Skeletal muscle satellite cell (primary cell): Measurements from ENCODE around the gene OARD1.

Experiments
- H3K27me3 ChIP-seq: 2 replicates; pipeline ENCODE4 v1.7.0; 2013; ENCODE audit warnings: low read length; ENCODE audit not compliant: control insufficient read depth, insufficient read depth
- H3K36me3 ChIP-seq: 2 replicates; pipeline ENCODE4 v1.7.0; 2013; ENCODE audit warnings: mild to moderate bottlenecking, control low read depth, low read length; ENCODE audit not compliant: insufficient read depth
- H3K4me1 ChIP-seq: 2 replicates; pipeline ENCODE4 v1.7.0; 2013; ENCODE audit warnings: low read length; ENCODE audit not compliant: control insufficient read depth, insufficient read depth
- H3K4me2 ChIP-seq: 2 replicates; pipeline ENCODE4 v1.7.0; 2013; ENCODE audit warnings: mild to moderate bottlenecking, low read length
- H3K4me3 ChIP-seq: 2 replicates; pipeline ENCODE4 v1.7.0; 2013; ENCODE audit warnings: low read length
- H3K9ac ChIP-seq: 2 replicates; pipeline ENCODE4 v1.7.0; 2013; ENCODE audit warnings: mild to moderate bottlenecking, low read depth, low read length, moderate library complexity
- H3K9me3 ChIP-seq: replicated peaks from 2 replicates; pipeline ENCODE4 v1.7.0; 2013; ENCODE audit warnings: mild to moderate bottlenecking, control low read depth, low read length

The OARD1 gene

DNA sequence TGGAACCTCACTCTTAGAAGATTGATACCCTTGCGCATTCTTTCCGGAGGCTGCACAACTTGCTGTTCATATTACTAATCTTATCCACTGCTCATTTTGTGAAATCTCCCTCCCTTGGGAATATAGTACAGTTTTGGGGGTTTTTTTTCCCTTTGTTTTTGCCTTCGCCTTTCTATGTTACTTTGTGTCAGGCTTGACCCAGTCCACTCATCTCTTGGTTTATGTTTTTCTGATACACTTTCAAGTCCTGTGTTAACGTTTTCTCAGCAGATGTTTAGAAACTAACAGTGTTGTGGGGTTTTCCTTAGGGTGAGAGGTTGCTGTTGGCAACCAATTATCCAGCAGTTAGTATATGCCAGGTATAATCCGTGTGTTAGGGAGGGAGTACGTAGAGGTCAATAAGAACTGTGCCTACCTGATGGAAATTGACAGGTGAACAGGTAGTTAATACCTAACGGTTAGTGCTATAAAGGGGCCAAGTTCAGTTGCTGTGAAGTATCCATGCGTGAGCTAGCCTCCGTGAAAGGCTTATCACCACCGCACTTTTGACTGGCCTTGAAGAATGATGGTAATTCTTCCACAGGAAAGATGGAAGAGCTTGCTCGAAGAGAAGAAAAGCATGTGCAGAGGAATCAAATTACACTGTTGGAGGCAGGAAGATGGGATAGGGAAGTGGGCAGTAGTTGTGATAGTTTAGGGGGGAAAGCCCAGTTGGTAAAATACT, 2.0 kb upstream of the OARD1 start:
- Histone ChIP-seq H3K36me3 (peaks cover 6% of the 10 kb centered on the region), H3K4me1 (peaks cover 22% of the 10 kb centered on the region), H3K4me2 (peak overlapping the region; percentile 87), H3K9me3 (no peaks in the 10 kb centered on the region), H3K4me3 (peak overlapping the region; percentile 83), H3K27me3 (no peaks in the 10 kb centered on the region), H3K9ac (peak overlapping the region; percentile 99)

DNA sequence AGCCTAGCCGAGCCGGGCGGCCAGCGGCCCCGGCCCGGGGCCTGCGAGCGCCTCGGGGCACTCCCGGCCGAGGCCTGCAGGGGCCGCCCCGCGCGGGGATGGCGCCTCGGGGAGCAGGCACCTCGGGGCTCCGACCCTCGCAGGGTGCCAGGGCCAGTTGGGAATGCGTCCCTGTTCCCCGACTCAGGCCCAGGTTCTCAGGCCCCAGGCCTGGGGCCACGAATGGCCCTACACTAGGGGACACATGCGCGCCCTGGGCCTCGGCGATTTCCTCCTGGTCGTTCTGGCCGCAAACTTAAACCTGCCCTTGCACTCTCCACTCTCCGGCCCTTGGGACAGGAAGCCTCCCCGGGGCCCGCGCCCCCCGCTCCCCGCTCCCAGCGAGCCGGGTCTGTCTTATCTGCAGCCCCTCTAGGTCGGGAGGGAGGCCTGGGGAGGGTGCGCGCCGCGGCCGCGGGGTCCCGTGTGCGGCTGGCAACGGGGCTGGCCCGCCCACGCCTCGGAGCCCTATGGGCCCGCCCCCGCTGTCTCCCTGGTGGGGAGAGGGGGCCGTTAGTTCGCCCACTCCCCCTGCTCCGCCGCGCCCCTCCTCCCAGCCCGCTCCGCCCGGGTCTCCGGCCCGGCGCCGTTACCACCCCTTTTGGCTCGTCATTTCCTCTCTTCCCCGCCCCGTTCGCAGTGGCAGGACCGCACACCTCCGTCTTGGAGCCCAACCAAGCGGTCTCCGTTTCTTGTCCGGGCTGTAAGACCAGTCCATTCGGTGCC, 1.2 kb upstream of the OARD1 start:
- H3K4me3 ChIP-seq: peak overlapping the region; percentile 83
- peak overlapping the region; percentile 87 for H3K4me2 ChIP-seq
- no peaks in the 10 kb centered on the region for H3K27me3 ChIP-seq
- peaks cover 22% of the 10 kb centered on the region for H3K4me1 ChIP-seq
- H3K36me3 ChIP-seq: no peaks in the 10 kb centered on the region
- H3K9me3 ChIP-seq: no peaks in the 10 kb centered on the region
- peak overlapping the region; percentile 99 for H3K9ac ChIP-seq

DNA sequence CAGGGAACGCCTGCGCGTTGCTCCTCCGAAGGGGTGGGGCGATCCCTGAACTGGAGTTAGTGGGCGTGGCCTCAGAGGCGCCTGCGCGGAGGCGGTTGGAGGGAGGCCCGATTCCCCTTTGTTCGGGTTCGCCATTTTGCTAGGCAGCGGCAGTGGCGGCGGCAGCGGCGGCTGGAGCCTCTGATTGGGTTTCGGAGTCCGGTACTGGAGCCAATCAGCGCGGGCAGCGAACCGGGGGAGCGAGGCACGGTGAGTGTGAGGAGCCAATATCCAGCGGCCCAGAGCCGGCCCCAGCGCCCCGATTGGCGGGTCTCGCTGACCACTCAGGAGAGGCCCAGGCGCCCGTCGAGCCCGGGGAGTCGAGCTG, 663 bp upstream of the OARD1 start, which contains the start of gene NFYA:
Gene NFYA, plus strand, starts transcription at position 139 of the 367 bp plus-strand sequence. CDS start 6,116 bp downstream, outside the sequence.
- H3K9me3 ChIP-seq: no peaks in the 10 kb centered on the region
- peaks cover 22% of the 10 kb centered on the region for H3K4me1 ChIP-seq
- peak within 1 kb of the TSS; percentile 97 for H3K4me2 ChIP-seq
- no peaks in the 10 kb centered on the region for H3K27me3 ChIP-seq
- no peaks in the 10 kb centered on the region for H3K36me3 ChIP-seq
- peak within 1 kb of the TSS; percentile 85 for H3K4me3 ChIP-seq
- peak within 1 kb of the TSS; percentile 99 for H3K9ac ChIP-seq

DNA sequence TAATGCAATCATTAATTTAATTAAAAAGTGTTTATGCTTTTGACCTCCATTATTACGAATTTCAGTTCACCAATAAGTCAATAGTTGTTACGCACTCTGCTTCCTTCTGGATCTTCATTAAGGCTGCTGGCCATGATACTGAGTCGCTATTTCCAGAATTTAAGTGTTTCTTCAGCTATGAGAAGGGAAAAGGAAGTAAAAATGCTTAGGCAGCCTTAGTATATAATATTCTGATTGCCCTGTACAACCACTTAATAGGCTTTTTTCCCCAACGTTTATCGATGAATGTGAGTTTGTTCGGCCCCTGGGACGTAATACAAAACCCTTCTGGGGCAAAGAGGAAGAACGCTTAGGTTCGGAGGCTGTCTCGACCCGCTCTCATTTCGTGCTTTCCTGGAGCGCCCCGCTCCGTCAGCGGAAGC, 644 bp downstream of the OARD1 start:
- H3K36me3 ChIP-seq: no peaks in the 10 kb centered on the region
- H3K9ac ChIP-seq: peak overlapping the region; percentile 93
- H3K4me3 ChIP-seq: peak overlapping the region; percentile 85
- H3K4me1 ChIP-seq: peaks cover 22% of the 10 kb centered on the region
- no peaks in the 10 kb centered on the region for H3K9me3 ChIP-seq
- H3K27me3 ChIP-seq: no peaks in the 10 kb centered on the region
- peak overlapping the region; percentile 97 for H3K4me2 ChIP-seq

DNA sequence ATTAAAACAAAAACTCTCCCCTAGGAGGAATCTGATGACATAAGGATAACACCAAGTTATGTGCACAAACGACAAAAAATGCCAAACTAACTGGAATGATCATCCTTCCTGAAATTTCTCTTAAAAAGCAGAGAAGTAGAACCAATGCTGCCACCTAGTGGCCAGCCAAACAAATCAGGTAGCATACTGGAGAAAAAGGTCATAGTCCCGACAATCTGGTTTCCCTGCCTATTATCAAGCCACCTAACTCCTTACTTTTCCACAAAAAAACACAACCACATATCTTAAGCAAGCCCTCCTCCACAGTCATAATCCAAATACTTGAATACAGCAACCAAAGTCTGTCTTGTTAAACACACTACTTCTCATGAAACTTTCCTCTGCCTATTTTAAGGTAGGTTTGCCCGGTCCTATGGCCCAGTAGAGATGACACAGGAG, 5.3 kb downstream of the OARD1 start:
- Histone ChIP-seq H3K36me3 (peaks cover 4% of the 10 kb centered on the region), H3K9ac (no peak overlapping the region), H3K9me3 (no peaks in the 10 kb centered on the region), H3K4me3 (no peak overlapping the region), H3K27me3 (no peaks in the 10 kb centered on the region), H3K4me1 (peaks cover 4% of the 10 kb centered on the region), H3K4me2 (no peak overlapping the region)

DNA sequence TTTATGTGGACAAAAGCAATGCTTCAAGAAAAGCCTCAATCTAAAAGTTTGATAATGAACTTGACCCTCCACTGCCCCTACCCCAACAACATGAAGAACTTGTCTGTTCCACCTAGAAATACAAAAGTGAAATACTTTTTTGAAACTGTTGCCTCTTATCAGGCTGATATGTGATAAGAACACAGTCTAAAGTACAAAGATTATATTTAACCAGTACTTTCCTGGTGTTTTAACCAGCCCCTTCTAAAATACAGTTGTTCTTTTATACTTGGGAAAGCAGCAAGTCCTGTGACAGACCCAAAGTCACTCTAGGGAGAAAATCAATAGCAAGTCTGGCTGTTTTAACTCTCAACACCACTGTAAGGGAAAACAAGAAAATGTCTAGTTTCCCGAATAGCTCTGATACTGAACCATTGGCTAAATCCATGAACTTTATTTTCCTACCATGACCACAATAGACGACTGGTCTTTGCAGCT, 6.6 kb downstream of the OARD1 start:
- H3K9ac ChIP-seq: no peak overlapping the region

DNA sequence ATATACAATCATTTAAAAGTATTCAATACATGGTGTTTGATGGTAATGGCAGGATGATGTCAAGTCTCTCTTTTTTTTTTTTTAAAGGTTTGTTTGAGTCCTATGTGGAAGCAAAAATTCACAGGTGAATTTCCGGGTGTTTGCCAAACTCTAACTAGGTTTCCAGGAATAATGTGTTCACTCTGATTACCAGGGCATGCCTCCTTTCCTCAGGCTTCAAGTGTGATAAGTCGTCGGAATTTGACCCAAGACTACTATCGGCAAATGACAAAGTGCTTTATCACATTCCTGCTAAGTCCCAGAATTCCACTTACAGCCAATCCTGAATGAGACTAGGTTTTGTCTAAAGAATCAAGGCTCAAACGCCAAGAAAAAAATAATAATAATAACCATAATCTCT, 7.3 kb downstream of the OARD1 start:
- no peaks in the 10 kb centered on the region for H3K9me3 ChIP-seq
- H3K9ac ChIP-seq: no peak overlapping the region
- no peaks in the 10 kb centered on the region for H3K27me3 ChIP-seq
- H3K4me3 ChIP-seq: no peak overlapping the region
- no peak overlapping the region for H3K4me2 ChIP-seq
- H3K36me3 ChIP-seq: peaks cover 4% of the 10 kb centered on the region
- H3K4me1 ChIP-seq: no peaks in the 10 kb centered on the region

More for the DNA sequence above, 6.6 kb downstream of the OARD1 start:
- no peaks in the 10 kb centered on the region for H3K9me3 ChIP-seq
- peaks cover 4% of the 10 kb centered on the region for H3K36me3 ChIP-seq
- peaks cover 2% of the 10 kb centered on the region for H3K4me1 ChIP-seq
- H3K27me3 ChIP-seq: no peaks in the 10 kb centered on the region
- H3K4me3 ChIP-seq: no peak overlapping the region
- no peak overlapping the region for H3K4me2 ChIP-seq

DNA sequence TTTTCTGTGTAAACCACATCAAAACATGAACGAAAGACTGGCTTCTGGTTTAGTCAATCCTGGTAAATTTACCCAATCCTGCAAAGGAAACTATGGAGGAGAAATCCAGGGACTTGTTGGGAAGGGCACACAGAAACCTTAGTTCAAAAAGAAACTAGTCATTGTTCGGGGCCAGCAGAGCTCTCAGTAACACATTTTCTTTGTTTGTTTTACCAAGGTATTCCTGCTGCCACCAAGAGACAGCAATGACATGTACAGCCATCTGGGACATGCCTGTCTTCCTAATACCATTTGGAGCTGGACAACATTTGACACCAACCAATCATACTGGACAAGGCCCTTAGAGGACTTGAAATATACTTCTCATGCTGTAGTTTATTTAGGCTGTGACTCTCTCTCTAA, 8.3 kb downstream of the OARD1 start:
- H3K9ac ChIP-seq: no peak overlapping the region
- H3K9me3 ChIP-seq: no peaks in the 10 kb centered on the region
- peaks cover 4% of the 10 kb centered on the region for H3K36me3 ChIP-seq
- no peaks in the 10 kb centered on the region for H3K27me3 ChIP-seq
- H3K4me1 ChIP-seq: no peaks in the 10 kb centered on the region
- no peak overlapping the region for H3K4me2 ChIP-seq
- no peak overlapping the region for H3K4me3 ChIP-seq

DNA sequence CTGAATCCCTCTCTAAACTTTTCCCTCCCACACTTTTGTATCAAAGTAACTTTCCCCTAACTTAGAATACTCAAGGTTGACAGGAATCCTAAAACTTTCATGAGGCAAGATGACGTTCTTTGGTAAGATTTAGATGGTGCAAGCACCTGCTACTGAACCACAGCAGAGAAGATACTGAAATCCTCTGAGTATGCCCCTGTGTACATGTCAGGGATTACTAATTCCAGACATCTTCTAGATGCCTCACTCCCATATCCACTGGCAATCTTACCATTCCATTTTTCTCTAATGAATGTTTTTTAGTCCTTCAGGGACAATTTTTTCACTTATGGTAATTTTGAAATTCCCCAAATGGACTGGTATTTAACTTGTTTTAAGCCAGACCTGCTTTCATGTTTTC, 10.1 kb downstream of the OARD1 start:
- H3K36me3 ChIP-seq: peaks cover 4% of the 10 kb centered on the region
- H3K27me3 ChIP-seq: no peaks in the 10 kb centered on the region
- H3K4me1 ChIP-seq: no peaks in the 10 kb centered on the region
- H3K9me3 ChIP-seq: no peaks in the 10 kb centered on the region
- no peak overlapping the region for H3K4me2 ChIP-seq
- H3K9ac ChIP-seq: no peak overlapping the region
- no peak overlapping the region for H3K4me3 ChIP-seq

DNA sequence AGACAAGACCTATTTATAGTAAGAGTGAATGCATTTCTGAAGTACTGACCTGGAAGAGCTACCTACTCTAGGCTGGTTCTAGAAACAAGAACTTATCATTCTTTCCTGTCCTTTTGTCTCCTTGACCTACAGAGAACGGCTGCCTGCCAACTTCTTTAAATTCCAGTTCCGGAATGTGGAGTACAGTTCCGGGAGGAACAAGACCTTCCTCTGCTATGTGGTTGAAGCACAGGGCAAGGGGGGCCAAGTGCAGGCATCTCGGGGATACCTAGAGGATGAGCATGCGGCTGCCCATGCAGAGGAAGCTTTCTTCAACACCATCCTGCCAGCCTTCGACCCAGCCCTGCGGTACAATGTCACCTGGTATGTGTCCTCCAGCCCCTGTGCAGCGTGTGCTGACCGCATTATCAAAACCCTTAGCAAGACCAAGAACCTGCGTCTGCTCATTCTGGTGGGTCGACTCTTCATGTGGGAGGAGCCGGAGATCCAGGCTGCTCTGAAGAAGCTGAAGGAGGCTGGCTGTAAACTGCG, 10.9 kb downstream of the OARD1 start:
- no peaks in the 10 kb centered on the region for H3K27me3 ChIP-seq
- no peak overlapping the region for H3K4me3 ChIP-seq
- no peak overlapping the region for H3K9ac ChIP-seq
- no peaks in the 10 kb centered on the region for H3K9me3 ChIP-seq
- peaks cover 4% of the 10 kb centered on the region for H3K36me3 ChIP-seq
- no peak overlapping the region for H3K4me2 ChIP-seq
- H3K4me1 ChIP-seq: no peaks in the 10 kb centered on the region

DNA sequence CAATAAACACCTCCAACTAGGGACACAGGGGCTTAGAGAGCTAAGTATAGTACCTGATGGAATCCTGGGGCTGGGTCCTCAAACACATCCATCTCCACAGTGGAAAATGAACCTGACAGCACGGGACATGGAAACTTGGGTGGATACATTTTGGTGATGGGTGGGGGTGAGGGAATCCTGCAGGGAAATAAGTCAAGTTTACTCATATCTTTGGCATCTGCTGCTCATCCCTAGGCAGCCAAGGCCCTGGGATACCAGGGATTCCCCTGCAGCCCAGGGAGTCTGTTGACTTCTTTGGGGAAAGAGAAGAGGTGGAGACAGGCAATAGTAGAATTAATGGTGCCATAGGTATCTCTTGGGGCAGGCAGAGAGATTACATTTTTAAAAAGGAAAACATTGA, 12.6 kb downstream of the OARD1 start:
- Histone ChIP-seq H3K4me3 (no peak overlapping the region), H3K36me3 (no peaks in the 10 kb centered on the region), H3K9me3 (no peaks in the 10 kb centered on the region), H3K4me2 (no peak overlapping the region), H3K27me3 (no peaks in the 10 kb centered on the region), H3K4me1 (no peaks in the 10 kb centered on the region), H3K9ac (no peak overlapping the region)
